ENCODE results near the gene PRR33.
"Not testable (repeated sequence)": the region's sequence is repeated elsewhere in the genome, so short reads cannot be mapped to it uniquely, and the experiment has no call there.

PRR33 gene

DNA sequence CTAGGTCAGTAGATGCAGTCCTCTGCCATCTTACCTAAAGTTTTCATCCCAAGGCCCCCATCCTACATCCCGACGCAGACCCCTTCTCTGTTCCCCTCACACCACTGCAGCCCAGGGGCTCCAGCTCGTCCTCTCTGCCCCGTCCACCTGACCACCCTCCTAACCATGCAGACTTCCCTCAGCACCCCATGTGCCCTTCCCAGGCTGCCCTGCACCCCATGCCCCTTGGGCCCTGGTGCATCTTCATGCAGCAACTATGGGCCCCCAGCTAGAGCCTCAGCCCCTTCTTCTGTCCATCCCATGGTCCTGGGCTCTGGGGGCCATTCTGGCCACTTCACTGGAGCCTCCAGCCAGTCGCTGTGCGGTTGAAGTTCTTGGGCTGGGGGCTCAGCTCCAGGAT is 2.9 kb downstream of the PRR33 start:
- DNase-seq (ENCODE audit: low read depth), result no peak

DNA sequence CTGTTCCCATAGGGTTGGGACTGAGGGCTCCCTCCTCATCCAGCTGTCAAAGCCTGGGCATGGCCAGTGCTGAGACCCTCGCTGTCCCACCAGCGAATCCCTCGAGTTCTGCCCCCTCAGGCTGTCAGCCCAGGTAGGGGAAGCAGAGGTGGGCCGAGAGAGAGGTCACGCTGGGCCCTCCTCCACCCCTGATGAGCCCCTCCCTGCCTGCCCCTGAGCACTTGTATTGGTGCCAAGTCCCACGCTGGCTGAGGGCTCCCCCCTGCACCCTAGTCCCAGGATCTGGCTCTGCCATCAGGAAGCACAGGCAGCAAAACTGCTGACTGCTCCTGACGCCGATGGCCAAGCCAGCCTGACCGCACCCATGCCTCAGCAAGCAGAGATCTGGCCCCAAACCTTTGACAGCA is 3.3 kb downstream of the PRR33 start:
- DNase-seq (ENCODE audit: low read depth), result no peak

DNA sequence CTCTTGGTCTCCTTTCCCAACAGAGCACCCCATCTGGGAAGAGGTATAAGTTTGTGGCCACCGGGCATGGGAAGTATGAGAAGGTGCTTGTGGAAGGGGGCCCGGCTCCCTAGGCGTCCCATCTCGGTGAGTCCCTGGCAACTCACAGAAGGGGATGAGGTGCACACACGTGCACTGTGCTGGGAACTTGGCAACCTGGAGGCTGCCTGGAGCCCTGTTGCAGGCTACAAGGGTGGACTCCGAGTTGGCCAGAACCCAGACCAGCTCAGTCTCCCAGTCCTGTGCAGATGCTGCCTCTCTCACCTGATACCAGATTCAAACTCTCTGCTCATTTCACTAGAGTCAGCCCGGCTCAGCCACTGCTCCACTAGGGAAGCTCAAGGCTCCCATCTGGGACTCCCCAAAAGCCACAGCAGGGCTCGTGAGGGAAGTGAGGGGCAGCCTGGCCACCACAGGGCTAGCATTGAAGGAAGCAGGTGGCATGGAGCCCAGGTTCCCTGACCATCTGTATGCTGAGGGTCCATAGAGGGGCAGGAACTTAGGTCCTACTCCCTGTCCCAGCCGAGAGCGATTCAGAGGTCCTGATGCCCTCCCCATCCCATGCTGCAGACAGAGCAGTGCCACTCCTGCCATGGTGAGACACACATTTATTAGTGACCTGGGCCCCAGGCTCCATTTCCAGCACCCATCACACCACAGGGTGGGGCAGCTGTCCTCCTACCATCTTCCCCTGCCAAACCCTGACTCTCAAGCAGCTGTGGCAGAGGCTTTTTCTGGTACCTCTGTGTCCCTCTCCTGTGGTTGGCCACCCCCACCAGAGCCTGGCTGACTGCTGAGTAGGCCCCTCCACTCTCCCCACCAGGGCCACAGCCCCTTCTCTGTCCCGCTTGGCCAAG is 4.0 kb downstream of the PRR33 start:
- no peak for DNase-seq (ENCODE audit: low read depth)

DNA sequence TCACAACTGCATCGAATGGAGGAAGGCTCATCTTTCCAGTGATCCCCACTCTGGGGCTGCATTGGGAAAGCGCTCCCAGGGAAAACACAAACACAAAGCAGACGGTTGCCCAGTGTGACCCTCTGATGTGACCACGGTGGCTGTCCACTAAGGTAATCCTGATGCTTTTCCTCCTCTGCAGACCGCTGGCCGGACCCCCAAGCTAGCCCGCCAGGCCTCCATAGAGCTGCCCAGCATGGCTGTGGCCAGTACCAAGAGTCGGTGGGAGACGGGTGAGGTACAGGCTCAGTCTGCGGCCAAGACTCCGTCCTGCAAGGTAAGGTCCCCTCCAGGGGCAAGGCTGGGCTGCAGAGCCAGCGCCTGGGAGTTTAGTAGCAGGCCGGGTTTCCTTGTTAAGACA is 5.1 kb downstream of the PRR33 start:
- not testable (repeated sequence) for DNase-seq (ENCODE audit: low read depth)

DNA sequence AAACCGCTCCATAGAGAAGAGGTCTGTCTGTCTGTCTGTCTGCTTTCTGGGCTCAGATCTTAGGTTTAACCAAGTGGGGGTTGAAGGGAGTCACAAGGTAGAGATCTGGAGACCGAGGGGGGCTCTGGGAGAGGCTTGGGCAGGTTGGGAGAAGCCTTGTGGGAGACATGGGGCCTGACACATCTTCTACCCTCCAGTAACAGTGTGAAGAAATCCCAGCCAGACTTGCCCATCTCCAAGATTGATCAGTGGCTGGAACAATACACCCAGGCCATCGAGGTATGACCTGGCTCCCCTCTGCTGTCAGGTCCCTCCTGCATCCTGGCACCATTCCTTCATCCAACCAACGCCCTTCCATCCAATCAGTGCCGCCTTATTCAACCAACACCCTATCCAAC is 7.4 kb downstream of the PRR33 start:
- DNase-seq (ENCODE audit: low read depth), result no peak

DNA sequence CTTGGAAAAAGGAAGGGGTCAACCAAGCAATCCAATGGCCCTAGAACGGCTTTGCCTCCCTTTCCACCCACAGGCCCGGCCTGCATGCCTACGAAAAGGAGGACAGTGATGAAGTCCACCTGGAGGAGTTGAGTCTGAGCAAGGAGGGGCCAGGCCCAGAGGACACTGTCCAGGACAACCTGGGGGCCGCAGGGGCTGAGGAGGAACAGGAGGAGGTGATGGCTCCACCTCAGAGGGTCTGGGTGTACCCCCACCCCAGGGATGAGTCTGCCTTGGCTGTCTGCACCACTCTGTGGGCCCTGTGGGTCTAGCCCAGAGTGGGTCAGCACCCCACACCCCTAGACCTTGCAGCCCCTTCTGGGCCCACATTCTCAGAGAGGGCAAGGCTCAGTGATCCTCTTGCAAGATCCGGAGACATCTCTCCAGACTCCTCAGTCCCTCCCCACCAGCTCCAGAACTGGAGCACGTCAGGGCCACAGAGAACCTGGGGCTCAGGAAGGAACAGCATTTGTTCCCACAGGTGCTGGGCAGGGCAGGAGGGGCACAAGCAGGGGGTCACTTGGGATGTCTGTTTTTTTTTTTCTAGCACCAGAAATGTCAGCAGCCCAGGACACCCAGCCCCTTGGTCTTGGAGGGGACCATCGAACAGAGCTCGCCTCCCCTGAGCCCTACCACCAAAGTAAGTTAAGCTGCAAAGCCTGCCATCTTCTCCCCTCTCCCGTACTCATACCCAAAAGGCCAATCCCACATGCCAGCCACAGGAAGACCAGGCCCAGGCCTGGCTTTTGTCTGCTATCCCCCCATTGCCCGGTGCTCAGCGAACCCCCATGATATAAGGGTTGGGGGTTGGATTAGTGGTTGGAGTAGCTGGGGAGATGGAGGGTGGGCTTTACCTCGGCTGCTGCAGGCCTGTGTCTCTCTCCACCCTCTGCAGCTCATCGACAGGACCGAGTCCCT is 8.1 kb downstream of the PRR33 start:
- DNase-seq (ENCODE audit: low read depth), result no peak

DNA sequence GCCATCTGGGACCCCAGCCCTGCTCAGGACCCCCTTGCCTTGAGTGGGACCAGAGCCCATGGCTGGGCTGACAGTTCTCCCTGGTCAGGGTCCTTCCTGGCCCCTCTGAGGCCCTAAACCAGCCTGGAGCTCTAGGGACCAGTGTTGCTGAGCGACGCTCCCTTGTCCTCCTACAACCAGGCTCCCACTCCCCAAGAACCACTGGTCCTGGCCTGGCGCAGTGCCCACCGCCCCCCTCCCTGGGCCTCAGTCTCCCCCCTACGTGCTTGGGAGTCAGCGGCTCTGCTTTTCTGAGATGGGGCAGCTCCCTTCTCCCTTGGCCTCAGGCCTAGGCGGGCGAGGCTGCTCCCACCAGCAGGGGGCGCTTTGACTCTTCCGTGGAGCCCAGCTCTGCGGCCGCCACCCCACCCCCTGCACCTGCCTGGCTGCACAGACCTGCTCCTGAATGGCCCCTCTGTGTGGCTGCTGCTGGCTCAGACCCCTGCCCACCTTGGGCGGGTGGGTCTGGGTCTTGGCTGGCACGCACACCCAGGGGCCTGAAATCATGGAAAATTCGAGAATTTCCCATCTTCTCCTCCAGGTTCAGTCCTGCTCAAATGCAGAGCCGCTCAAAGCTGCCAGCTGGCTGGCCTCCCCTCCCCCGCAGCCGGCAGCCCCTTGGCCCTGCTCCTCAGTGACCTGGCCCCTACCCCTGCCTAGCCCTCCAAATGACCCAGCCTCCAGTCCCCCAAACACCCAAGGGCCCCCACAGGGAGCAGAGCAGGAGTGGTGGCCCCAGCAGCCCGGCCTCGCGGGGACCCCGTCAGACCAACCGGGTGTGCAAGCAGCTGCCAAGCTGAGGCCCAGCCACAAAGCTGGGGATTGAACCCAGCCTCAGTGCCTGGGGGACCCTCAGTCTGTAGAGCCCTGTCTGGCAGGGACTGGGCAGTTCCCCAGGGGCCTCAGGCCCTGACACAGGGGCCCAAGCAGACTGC is 9.1 kb downstream of the PRR33 start:
- DNase-seq (ENCODE audit: low read depth), result peak; percentile 72

DNA sequence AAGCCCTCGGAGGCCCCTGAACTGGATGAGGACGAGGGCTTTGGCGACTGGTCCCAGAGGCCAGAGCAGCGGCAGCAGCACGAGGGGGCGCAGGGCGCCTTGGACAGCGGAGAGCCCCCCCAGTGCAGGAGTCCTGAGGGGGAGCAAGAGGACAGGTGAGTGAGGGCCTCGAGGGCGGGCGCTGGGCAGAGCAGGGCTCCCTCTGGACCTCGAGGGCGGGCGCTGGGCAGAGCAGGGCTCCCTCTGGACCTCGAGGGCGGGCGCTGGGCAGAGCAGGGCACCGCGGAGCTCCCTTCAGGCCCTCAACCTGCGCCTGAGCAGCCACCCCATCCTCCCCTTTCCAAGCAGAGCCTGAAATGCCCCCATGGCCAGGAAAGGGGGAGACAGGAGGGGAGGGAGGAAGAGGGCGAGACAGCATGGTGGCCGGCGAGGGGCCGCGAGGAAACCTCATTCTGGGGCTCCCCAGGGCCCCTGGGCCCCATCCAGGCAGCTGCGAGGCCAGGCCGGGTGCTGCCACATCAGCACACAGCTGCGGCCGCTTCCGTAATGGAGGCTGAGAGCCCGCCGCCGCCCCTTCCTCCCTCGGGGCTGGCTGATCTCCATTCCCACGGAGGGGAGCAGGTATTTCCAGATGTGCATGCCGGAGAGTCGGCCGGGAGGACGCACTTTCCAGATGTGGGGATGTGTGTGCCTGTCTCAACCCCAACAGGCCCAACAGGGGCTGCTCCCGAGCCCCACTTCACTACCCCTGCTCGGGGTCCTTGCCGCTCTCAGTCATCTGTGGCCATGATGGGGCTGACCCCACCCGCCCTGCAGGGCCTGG is 10.0 kb downstream of the PRR33 start:
- no peak for DNase-seq (ENCODE audit: low read depth)

DNA sequence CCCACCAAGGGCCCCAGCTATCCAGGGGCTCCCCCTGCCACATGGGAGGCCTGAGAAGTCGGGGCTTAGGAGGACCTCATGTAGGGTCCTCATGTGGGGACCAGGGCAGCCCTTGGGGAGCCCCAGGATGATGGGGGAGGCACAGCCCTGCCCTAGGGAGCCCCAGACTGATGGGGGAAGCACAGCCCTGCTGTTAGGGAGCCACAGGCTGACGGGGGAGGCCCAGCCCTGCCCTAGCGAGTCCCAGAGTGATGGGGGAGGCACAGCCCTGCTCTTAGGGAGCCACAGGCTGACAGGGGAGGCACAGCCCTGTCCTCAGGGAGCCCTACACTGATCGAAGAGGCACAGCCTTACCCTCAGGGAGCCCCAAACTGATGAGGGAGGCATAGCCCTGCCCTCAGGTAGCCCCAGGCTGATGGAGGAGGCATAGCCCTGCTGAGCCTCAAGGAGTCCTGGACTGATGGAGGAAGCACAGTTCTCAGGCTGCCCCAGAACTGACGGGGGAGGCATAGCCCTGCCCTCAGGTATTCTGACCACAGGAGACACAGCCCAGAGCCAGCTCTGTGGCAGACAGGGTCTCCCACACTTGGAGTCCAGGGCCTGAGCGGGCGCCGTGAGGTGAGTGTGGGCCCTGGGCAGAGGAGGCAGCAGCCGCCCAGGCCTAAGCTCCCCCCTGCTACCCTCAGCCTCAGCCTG is 10.8 kb downstream of the PRR33 start:
- no peak for DNase-seq (ENCODE audit: low read depth)

DNA sequence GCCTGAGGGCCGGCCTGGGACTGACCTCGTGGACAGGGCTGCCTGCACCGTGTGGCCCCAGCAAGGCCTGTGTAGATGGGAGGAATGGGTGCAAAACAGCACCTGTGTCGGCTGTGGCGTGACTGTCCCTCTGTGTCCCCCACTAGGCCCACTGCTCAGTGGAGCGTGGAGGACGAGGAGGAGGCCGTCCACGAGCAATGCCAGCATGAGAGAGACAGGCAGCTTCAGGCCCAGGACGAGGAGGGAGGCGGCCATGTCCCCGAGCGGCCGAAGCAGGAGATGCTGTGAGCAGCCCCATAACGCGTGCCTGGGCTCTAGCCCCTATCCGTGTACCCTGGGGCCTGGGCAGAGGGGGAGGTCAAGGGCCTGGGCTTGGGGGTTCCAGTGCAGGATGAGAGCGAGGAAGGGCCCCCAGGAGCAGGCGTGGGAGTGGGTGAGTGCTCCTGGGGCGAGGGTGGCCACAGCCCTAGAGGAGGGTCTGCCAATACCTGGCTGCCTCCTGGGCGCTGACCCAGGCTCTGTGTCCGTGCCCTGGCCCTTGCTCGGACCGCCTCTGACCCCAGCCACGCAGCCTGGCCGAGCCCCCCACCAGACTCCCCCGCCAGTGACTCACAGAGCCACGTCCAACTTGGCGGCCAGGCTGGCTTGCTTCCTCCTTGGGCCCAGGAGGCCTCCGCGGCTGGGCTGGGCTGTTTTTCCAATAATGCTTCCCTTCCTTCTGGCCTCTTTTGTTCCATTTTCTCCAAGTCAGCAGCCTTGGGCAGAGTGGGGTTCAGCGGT is 11.6 kb downstream of the PRR33 start:
- no peak for DNase-seq (ENCODE audit: low read depth)

DNA sequence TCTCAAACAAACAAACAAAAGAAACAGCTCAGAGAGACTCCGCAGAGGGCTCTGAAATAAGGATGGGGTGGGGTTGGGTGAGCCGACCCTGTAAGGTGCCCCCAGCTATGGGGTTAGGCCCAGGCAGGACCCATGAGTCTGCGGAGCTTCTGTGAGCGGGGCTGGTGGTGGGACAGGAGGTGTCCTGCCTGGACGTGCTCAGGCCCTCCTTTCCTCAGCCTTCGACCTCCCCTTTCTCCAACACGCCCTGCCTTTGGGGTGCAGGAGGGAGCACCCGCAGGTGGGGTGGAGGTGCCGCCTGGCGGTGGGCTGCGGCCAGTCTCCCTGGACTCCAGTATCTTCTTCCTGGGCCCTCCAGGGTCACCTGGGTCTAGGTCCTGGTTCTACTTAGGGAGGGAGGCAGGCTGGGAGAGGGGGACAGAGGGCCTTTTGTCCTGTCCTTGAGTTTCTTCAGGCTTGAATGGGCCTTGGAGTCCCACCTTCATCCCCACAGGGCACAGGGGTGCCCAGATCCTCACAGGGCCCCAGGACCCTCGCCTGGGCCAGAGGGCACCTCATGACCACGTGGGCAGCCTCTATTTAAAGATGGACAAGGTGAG is 12.3 kb downstream of the PRR33 start:
- DNase-seq (ENCODE audit: low read depth), result no peak

DNA sequence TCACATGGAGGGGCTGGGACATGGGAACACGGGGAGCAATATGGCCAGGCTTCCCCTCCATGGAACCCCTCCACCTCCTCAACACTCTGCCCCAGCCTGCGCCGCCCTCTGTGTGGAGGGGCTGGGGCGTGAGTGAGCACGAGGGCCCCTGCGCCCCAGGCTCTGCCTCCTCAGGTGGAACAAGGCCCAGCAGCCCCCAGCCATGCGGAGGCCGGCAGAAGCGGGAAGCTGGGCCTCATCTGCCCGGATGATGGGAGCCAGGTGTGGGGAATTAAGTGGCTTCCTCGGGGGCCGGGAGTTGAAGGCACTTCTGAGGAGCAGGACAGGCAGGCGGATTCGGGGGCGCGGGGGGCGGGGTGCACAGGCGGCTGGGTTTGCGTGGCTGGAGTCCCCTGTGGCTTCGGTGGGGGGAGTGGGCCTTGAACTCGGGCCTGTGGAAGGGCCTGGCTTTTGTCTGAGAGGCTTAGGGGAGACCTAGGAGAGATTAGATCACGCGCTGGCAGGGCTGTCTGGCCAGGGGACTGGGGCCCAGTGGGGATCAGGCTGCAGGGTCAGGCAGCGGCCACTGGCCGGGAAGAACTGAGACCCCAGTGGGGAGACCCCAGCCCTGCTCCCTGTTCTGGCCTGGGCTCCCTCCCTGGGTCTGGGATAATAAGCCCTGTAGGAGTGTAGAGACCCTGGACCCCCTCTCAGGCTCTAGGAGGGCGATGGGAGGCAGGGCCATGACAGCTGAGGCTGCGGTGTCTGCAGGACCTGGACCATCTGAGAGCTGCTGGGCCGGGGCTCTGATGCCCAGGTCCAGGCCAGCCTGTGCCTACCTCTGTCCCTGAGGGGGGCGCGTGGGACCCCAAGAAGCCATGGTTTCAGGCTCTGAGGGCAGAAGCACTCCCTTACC is 13.3 kb downstream of the PRR33 start:
- DNase-seq (ENCODE audit: low read depth), result no peak

DNA sequence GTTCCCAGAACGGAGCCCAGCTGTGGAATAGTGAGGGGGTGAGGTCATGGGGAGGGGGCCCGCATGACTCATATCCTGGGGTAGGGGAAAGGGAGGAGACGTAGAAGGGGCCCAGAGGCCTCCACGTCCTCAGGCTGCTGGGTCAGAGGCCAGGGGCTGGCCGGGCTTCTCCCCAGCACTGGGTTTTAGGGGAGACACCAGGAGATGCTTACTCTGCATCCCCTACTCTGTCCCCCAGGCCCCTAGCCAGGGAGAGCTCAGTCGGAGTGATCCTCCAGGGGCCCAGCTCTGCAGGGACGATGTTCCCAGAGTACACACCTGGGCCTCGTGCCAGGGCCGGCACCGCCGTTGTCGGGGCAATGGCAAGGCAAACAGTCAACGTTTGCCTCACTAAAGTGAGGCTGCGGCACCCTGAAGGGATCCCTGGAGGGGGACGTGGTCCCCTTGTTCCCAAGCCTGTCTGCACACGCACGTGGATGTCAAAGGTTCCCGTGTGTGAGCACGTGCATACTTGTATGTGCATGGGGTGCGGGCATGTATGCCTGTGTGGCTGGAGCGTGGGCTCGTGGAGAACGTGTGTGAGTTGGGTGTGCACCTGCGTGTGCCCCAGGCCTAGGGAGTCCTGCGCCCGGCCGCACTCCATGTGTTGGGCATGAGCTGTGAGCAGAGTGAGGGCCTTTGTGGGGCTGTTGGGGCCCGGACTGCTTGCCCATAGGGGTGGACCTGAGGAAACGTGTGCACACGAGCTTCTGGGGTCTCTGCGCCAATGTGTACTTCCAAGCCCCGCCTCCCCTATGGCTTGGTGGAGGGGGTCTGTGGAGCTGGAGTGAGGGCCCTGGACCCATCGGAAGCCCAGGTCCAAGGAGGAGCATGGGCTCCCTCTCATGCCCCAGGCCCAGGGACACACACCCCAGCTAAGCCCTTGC is 14.2 kb downstream of the PRR33 start:
- DNase-seq (ENCODE audit: low read depth), result no peak

DNA sequence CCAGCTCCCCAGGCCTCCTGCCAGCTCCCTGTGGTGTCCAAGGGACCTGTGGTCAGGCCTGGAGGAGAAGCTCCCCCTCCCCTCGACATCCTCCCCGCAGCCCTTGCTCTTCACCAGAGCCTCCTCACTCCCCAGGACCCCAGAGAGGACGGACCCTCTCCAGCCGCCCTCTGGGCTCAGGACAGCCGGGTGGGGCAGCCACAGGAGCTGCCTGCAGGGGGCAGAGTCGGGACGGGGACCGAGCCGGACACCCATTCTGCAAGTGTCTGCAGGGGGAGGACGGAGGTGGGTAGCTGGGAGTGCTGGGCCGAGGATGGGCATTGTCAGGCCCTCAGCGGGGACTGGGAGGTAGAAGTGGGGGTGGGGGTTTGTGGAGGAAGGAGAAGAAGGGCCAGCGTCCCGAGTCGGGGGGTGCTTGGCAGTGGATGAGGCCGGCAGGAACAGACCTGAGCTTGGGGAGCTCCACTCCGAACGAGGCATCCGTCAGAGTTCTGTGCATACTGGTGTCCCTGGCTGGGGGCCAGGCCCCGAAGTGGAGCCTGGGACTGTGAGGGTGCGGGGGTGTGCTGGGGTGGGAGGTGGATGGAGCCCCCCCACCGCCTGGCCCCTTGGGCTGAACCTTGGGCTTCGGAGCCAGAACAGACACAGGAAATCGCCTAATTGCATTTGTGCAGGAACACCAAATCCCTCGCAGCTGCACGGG is 15.2 kb downstream of the PRR33 start:
- no peak for DNase-seq (ENCODE audit: low read depth)

DNA sequence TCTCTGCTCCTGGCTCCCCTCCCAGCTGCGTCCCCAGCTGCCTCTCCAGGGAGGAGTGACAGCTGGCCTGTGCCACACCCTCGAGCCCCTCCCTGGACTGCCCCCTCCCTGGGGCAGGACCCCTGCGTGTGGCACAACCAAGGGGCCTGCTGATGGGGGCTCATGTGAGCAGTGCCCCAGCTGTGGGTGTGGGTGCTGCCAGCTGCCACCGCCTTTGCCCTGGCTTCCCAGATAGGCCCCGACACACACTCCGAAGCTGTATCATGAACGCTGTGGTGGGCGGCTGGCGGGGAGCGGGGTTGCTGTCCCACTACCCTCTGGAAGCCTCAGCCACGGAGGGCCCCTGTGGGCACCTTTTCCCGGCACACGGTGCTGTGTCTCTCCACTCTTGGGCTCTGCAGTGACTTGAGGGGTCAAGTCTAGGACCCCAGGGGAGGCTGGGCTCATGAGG is 15.8 kb downstream of the PRR33 start:
- not testable (repeated sequence) for DNase-seq (ENCODE audit: low read depth)

All from activated T-cell treated with anti-CD3 and anti-CD28 coated beads for 24 hours (primary cell).